DMS 273 treated with DMSO at 0.1 percent for 48 hours (cell line): ENCODE results near the gene CTSE.
"Not testable (repeated sequence)": the region's sequence is repeated elsewhere in the genome, so short reads cannot be mapped to it uniquely, and the experiment has no call there.

Experiments used
- DNase-seq: peaks from one replicate; lab custom pipeline; 2025; lab: John Stamatoyannopoulos, UW

CTSE gene

DNA sequence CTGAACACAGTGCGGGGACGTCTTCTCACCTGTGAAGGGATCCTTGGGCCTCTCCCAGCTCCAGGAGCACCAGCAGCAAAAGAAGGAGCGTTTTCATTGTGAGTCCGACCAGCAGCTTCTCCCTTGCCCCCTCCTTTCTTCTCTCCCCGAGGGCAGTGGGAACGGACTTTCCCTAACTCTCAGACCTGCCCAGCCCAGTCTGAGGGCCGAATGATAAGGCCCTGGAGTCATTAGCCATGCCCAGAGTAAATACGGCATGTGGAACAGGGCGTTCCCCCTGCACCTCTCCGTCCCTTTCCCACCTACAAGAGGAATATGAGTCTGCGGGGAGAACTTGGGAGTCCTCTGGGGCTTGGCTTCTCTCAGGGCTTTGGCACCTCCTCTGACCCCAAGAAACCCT, at the start of gene CTSE:
CTSE (minus strand) TSS at position 201 of the 400 bp plus-strand sequence; CDS start at position 97, 104 bp downstream.
- DNase-seq = no peak

DNA sequence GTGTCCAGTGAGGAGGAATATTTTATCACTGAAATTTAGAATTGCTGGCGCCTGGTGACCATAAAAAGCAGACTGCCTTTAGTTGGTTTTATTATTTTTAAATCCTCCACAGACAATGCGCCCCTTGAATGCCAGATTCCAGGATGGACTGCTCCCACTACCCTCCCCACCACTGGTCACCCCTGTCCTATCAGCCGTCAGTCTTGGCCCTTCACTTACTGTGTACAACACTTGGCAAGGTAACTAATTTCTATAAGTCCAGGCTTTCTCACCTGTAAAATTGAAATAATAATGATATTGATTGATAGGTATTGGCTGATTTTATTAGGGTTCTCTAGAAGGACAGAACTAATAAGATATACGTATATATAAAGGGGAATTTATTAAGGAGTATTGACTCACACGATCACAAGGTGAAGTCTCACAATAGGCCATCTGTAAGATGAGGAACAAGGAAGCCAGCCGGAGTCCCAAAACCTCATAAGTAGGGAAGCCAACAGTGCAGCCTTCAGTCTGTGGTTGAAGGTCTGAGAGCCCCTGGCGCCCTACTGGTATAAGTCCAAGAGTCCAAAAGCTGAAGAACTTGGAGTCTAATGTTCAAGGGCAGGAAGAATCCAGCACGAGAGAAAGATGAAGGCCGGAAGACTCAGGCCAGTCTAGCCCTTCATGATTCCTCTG, 47.1 kb upstream of the CTSE start:
- DNase-seq = no peak

DNA sequence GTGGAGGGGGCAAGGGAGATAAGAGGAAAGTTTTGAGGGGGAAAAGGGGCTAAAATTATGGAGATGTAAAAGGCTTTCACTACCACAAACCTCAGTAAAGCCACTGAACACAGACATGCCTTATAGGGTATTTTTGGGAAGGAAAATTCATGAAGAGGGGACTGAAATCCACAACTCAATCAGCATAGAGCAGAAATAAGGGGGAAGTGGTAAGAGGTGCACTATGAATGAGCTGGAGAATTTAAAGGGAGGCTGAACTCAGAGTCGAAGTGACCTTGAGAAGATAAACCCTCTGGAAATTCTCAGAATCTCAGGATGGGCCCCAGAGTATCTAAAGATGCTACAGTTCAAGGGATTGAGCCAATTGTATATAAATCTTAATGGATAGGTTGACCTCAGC, 44.6 kb upstream of the CTSE start:
- no peak for DNase-seq

DNA sequence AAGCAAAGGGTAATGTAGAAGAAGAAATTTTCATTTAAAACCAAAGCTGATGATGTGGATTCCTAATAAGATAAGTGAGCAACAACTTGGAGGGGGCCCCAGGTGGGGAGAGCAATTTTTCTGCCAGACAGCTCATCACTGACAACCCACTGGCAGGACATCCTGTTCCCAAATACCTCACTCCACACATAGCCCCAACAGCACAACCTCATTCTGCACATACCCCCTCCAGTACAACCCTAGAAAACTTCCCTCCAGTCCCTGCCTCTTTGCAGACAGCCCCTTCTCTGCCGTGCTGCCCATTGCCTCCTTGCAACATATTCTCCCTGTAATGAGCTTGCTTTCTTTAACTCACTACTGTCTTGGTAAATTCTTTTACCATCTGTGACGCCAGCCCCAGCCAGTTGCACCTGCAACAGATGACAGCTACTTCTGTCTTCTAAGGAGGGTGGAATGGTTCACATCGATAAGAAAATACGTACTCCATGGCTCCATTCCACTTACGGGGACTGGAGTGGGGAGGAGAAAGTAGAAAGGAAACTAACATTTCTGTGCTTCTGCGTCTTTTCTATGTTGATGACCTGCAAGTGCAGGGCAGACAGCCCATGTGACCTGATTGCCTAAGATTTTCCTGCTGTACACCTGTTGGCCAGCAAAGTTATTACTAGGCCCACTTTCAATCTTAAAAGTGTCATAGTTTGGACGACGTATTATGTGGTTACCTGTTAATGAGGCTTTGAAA, 44.0 kb upstream of the CTSE start:
- no peak for DNase-seq

DNA sequence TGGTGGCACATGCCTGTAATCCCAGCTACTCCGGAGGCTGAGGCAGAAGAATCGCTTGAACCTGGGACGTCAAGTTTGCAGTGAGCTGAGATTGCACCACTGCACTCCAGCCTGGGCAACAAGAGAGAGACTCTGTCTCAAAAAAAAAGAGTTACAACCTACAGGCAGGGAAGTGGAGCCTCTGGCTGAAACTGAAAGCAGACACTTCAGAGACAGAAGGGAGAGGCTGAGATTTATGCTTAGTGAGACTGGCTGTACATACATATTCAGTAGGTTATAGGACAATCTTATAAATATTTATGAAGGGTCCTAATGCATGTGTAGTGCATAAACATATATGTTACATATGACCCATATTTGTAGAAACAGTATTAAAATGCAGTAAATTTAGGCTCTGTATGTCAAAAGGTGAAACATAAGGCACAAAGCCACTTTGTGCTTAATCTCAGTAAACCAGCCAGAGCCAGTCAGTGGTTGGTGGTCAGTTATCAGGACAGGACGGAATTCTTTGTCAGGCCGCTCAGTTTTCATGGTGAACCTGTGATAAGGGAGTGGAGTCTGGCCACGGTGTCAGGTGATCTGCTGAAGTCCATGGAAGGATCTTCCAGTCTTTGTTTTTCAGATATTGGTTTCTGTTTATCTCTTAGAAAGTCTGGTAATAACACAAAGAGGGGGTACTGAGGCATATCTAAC, 42.9 kb upstream of the CTSE start:
- DNase-seq = no peak

DNA sequence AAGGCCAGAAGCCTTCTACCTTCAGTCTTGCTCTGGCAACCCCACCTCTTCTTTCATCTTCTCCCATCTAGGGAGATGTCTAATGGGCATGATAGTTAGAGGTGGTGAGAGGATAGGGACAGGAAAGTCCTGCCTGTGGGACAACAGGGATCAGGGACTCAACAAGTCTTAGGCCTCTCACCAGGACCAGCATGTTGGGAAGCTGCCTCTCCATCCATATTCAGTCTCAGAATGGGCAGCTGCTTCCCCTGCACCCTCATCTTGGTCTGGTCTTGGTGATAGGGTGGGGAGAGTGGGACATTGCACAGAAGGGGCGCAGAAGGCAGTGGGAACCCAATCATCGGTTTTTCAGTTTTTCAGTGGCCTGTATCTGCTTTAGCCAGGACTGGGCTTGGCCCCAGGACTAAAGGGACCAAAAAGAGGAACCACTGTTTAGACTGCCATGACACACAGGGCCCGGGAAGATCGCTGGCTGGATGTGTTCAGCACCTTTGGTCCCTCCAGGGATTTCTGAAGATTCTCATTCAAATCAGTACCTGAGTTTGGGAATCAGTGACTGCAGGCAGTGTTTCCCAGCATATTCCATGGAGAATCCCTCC, 42.0 kb upstream of the CTSE start:
- DNase-seq = no peak

DNA sequence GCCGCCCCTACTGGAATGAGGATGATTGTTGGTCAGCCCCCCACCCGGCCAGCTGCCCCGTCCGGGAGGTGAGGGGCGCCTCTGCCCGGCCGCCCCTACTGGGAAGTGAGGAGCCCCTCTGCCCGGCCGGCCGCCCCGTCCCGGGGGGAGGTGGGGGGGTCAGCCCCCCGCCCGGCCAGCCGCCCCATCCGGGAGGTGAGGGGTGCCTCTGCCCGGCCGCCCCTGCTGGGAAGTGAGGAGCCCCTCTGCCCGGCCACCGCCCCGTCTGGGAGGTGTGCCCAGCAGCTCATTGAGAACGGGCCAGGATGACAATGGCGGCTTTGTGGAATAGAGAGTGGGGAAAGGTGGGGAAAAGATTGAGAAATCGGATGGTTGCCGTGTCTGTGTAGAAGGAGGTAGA, 40.8 kb upstream of the CTSE start:
- DNase-seq = not testable (repeated sequence)

DNA sequence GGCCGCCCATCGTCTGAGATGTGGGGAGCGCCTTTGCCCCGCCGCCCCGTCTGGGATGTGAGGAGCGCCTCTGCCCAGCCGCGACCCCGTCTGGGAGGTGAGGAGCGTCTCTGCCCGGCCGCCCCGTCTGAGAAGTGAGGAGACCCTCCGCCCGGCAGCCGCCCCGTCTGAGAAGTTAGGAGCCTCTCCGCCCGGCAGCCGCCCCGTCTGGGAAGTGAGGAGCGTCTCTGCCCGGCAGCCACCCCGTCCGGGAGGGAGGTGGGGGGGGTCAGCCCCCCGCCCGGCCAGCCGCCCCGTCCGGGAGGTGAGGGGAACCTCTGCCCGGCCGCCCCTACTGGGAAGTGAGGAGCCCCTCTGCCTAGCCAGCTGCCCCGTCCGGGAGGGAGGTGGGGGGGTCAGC, 40.3 kb upstream of the CTSE start:
- not testable (repeated sequence) for DNase-seq

DNA sequence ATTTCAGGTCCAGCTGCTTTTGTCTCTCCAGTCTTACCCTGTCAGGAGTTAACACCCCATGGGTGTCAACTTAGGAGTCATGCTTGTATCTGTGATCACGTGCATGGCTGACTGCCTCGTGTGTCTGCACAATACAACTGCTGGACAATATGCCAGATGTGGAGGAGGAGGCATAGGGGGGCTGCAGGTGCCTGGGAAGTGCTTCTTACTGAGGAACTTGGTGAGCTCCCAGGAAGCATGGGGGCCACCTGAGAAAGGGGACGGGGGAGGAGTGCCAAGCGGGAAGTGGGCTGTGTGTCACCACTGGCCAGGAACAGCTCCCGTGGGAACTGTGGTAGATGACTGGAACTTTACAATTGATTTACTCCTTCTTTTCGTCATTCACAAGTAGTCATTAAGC, 38.8 kb upstream of the CTSE start:
- DNase-seq = no peak

DNA sequence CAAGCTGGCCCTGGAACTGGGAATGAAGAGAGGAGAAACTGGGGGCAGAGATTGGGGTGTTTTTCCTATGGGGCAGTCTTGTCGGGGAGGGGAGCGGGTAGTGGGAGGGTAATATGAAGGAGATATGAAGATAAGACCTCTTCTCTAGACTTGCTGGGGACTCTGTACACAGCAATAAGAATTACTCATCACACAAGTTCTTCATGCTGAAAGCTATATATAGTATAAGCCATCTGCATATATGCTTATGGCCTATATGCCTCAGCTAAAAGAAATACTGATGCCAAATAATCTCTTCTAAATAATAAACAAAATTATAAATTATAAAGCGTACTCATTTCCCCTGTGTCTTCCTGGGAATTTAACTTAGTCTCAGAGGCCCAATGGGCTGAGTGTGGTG, 37.1 kb upstream of the CTSE start:
- DNase-seq = no peak

DNA sequence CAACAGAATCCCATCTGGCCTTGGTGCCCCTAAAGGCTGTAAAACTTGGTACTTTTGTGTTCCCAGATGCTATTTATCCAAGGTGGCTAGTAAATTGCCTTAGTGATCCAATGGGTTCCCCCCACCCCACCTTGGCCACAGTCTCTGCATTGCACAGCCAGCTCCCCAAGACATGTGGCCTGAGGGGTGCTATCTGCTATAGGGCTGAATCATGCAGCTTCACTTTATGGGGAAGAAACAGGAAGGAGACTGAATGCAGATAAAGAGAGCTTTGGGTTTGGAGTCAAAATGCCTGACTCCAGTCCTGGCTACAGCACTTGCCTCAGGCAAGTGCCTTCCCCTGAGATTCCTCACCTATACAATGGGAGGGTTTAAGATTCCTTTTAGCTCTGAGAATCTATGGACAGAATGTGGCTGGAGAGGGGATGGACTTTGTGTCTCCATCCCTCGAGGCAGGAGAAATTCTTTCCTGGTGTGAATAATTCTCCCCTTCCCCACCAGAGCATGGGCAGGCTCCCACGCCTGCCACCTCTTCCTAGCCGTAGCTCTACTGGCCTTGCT, 35.7 kb upstream of the CTSE start:
- no peak for DNase-seq

DNA sequence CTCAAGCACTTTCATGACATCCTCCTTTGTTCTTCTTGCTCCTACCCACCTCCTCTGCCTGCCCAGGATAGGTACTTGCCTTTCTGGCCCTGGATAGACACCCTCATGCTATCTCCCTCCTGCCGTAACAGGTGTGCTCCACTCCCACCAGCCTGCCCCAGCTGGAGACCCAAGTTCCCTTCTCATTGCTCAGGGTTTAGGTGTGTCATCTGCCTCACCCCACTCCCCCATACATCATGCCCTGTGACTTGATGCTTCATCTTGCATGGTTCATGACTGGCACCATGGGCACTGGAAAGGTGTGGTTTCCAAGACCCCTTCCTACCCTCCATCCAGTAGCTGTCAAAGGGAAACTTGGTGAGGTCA, 35.2 kb upstream of the CTSE start:
- DNase-seq = no peak

DNA sequence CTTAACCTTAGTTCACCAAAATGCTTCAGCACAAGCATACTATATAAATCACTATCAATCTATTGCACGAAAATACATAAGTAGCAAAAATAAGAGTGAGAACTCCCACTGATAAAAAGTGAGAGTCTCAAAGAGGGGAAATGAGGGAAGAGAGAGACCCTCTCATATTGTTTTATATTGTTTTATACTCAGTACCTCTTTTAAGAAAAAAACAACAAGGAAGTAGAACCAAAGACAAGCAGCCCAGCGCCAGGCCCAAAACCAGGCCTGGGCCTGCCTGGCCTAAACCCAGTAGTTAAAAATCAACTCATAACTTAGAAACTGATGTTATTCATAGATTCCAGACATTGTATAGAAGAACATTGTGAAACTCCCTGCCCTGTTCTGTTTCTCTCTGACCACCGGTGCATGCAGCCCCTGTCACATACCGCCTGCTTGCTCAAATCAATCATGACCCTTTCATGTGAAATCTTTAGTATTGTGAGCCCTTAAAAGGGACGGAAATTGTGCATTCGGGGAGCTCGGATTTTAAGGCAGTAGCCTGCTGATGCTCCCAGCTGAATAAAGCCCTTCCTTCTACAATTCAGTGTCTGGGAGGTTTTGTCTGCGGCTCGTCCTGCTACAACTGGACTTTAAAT, 34.7 kb upstream of the CTSE start:
- not testable (repeated sequence) for DNase-seq

DNA sequence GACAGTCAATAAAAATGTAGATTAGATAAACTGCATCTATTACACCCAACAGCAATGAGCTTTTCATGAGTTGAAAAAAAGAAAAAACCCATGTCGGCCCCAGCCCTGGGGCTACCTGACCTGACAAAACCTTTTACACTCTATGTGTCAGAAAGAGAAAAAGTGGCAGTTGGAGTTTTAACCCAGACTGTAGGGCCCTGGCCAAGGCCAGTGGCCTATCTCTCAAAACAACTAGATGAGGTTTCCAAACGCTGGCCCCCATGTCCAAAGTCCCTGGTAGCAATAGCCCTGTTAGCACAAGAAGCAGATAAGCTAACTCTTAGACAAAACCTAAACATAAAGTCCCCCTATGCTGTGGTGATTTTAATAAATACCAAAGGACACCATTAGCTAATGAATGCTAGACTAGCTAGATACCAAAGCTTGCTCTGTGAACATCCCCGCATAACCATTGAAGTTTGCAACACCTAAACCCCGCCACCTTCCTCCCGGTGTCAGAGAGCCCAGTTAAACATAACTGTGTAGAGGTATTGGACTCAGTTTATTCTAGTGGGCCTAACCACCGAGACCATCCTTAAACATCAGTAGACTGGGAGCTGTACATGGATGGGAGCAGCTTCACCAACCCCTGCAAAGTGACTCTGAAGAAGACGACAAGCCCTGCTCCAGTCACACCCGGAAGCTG, 32.1 kb upstream of the CTSE start:
- not testable (repeated sequence) for DNase-seq

DNA sequence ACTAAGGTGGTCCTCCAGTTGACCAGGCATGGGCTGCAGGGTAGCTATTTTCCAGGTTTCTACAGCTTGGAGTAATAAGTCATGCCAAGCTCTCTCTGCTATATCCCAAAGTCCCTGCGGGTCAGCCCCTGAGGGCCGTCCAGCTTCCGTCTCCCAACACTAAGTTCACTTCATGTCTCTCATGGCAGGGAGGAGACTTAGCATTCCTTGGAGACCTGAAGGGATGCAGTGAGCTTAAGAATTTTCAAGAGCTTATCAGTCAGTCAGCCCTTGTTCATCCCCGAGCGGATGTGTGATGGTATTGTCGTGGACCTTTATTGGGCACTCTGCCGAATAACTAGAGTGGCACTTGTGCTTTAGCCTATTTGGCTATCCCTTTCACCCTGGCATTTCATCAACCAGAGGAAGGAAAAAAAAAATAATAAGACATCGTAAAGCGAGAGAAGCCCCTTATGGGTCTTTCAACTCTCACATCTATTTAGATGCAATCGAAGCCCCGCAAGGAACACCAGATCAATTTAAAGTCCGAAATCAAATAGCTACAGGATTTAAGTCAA, 31.5 kb upstream of the CTSE start:
- not testable (repeated sequence) for DNase-seq

DNA sequence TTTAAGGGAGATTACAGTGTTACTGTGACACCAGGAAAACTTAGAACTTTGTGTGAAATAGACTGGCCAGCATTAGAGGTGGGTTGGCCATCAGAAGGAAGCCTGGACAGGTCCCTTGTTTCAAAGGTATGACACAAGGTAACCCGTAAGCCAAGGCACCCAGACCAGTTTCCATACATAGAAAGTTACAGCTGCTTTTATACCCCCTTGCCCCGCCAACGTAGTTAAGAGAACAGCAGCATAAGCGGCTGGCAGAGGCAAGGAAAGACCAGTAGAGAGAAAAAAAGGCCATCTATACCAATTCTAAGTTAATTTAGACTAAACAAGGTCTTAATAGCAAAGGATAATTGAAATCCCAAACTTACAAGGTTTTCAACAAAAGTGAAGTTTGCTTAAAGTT, 29.9 kb upstream of the CTSE start:
- DNase-seq = not testable (repeated sequence)

DNA sequence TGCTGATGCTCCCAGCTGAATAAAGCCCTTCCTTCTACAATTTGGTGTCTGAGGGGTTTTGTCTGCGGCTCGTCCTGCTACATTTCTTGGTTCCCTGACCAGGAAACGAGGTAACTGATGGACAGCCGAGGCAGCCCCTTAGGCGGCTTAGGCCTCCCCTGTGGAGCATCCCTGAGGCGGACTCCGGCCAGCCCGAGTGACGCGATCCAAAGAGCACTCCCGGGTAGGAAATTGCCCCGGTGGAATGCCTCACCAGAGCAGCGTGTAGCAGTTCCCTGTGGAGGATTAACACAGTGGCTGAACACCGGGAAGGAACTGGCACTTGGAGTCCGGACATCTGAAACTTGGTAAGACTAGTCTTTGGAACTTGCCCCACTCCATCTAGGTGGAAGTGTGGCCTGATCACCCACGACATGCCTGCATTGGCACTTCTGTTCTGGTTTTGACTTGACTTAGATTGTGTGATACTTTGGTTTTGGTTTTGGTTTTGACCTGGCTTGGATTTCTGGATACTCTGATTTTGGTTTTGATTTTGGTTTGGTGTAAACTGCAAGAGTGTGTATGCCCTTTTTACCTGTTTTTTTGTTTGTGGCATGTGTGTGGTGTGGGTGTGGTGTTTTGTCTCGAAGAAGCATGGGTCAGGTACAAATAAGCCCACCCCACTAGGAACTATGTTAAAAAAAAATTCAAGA, 29.4 kb upstream of the CTSE start, which contains the start of gene RHEX:
RHEX (plus strand) TSS at position 255 of the 692 bp plus-strand sequence. CDS start 44,656 bp downstream, outside the sequence.
- DNase-seq = not testable (repeated sequence)

DNA sequence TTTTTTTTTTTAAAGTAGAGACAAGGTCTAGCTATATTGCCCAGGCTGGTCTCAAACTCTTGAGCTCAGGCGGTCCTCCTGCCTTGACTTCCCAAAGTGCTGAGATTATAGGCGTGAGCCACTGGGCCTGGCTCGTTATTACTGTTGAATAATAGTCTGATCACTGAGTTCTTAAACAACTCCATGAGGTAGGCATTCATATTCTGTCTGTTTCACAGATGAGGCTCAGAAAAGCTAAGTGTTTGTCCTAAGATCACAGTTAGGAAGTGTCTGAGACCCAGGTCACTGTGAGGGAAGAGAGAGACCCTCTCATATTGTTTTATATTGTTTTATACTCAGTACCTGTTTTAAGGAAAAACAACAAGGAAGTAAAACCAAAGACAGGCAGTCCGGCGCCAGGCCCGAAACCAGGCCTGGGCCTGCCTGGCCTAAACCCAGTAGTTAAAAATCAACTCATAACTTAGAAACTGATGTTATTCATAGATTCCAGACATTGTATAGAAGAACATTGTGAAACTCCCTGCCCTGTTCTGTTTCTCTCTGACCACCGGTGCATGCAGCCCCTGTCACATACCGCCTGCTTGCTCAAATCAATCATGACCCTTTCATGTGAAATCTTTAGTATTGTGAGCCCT, 28.7 kb upstream of the CTSE start:
- not testable (repeated sequence) for DNase-seq

DNA sequence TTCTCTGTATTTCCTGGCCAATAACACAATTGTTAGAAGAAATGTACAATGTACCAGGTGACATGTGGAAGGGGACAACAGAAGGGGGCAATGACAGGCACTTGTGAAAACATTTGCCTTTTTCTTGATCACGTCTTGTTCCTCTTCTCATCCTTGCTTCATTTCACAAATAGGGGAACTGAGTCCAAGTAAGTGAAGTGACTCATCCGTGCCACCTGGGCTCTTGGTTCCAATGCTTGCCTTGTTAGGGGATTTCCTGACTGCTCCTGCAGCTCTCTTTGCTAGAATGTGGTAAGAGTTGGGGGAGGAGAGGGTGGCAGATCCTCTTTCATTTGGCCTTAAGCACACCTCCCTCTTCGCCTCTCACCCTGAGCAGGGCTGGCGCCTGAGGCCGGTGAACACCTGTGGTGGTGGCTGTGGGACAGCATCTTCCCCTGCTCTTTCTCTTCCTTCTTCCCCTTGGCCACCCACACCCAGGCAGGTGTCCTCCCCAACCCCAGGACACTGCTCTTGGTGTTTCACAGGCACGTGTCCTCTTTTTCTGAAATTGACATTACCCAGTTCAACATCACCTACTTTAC, 27.1 kb upstream of the CTSE start:
- DNase-seq = no peak
